HG02759 (cell line): ENCODE measurements around the gene GNG3.

Source experiments
- ATAC-seq: cut with Tn5 transposase; IDR thresholded peaks from one replicate; pipeline ENCODE4 v1.9.1; 2021; ENCODE audit warnings: mild to moderate bottlenecking, moderate library complexity; ENCODE audit not compliant: unreplicated experiment

GNG3 gene

DNA sequence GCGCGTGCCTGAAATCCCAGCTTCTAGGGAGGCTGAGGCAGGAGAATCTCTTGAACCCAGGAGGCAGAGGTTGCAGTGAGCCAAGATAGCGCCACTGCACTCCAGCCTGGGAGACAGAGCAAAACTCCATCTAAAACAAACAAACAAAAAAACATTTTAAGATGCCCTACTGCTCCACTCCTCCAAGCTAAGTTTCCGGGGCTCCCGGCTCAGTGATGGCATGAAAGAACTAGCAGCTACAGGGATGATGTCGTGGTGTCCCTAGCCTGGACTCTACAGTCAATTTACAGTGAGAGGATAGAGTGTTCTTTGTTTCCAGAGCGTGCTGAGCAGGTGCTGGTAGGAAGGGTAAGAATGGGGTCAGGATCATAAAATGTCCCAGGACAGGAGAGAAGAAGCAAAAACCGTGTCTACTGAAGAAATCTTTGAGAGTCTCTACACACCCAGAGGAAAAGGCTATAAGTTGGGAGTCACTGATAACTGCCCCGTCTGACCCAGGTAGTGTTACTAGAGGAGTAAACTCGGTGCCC lies 47.7 kb downstream of the GNG3 start:
- no peak for ATAC-seq

DNA sequence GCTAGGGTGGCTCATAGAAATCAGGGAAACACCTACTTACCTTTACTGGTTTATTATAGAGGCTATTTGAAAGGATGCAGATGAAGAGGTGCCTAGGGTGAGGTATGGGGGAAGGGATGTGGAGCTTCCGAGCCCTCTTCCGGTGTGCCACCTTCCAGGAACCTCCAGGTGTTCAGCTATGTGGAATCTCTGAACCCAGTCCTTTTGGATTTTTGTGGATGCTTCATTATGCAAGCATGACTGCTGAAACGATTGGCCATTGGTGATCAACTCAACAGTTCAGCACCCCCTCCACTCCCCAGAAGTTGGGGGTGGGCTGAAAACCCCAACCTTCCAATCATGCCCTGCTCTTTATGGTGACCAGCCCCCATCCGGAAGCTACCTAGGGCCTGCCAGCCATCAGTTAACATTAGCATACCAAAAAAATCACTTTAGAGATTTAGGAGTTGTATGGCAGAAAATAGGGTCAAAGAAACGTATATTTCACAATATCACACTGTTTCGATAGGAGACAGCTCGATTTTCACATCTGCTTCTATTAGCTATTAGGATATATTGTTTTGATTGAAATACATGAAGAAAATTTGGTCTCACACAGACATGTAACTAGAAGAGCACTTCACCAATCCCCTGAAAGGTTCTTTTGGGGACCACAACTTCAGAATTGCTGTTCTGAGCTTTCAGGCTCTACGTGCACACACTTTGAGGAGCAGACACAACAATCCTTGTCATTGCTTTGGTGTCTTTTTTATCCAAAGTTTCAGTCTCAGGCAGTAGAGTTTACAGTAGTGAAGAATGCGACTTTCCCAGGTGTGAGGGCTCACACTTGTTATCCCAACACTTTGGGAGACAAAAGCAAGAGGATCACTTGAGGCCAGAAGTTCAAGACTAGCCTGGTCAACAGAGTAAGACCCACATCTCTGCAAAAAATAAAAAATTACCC lies 50.6 kb downstream of the GNG3 start:
- no peak for ATAC-seq
